GM23338 (cell line): ENCODE measurements around the gene GPC6. TPM values are rescaled to one million over a fixed set of nuclear protein-coding genes. Genes with fewer than 3 reads are reported as not detected.

Experiments used
- ATAC-seq: fragments of 200-7000 bp; cut with Tn5 transposase; 3 replicates; pipeline ENCODE4 v1.9.1; 2020
- DNase-seq: peaks from one replicate; pipeline ENCODE4 v3.0.0-alpha.2; 2015; ENCODE audit warnings: low spot score
- H2AFZ ChIP-seq: fragments of 200-600 bp; sonication (generic); 2 replicates; pipeline ENCODE4 v1.8.0; 2016; ENCODE audit warnings: antibody characterized with exemption, mild to moderate bottlenecking, moderate library complexity
- H3F3A ChIP-seq: fragments of 200-600 bp; sonication (generic); replicated peaks from 2 replicates; pipeline ENCODE4 v1.8.0; 2017; ENCODE audit warnings: antibody characterized with exemption, mixed run types, low read depth
- H3K27ac ChIP-seq: fragments of 200-600 bp; sonication (generic); 2 replicates; pipeline ENCODE4 v1.6.1; 2016; ENCODE audit warnings: low read depth
- H3K27me3 ChIP-seq: fragments of 200-600 bp; sonication (generic); 2 replicates; pipeline ENCODE4 v1.8.0; 2016; ENCODE audit warnings: mild to moderate bottlenecking, mixed run types, moderate library complexity; ENCODE audit not compliant: insufficient read depth
- H3K36me3 ChIP-seq: fragments of 200-600 bp; sonication (generic); 2 replicates; pipeline ENCODE4 v1.8.0; 2016; ENCODE audit warnings: mild to moderate bottlenecking; ENCODE audit not compliant: insufficient read depth
- H3K4me1 ChIP-seq: fragments of 200-600 bp; sonication (generic); 2 replicates; pipeline ENCODE4 v1.8.0; 2016; ENCODE audit warnings: mild to moderate bottlenecking, moderate library complexity; ENCODE audit not compliant: insufficient read depth
- H3K4me2 ChIP-seq: fragments of 200-600 bp; sonication (generic); 2 replicates; pipeline ENCODE4 v1.7.1; 2017; ENCODE audit warnings: mixed run types
- H3K4me3 ChIP-seq: fragments of 200-600 bp; sonication (generic); 2 replicates; pipeline ENCODE4 v1.6.1; 2016; ENCODE audit warnings: mixed run types
- H3K79me2 ChIP-seq: fragments of 200-600 bp; sonication (generic); replicated peaks from 2 replicates; pipeline ENCODE4 v1.8.0; 2017; ENCODE audit warnings: mild to moderate bottlenecking; ENCODE audit not compliant: insufficient read depth
- H3K9me2 ChIP-seq: fragments of 200-600 bp; sonication (generic); 2 replicates; pipeline ENCODE4 v1.8.0; 2017; ENCODE audit not compliant: insufficient read depth
- H4K20me1 ChIP-seq: fragments of 200-600 bp; sonication (generic); replicated peaks from 2 replicates; pipeline ENCODE4 v1.8.0; 2017; ENCODE audit warnings: mild to moderate bottlenecking; ENCODE audit not compliant: insufficient read depth
- H3K27ac Mint-ChIP-seq: 2 replicates; pipeline ENCODE4 v1.8.0; 2020; ENCODE audit warnings: inconsistent platforms, mild to moderate bottlenecking, moderate library complexity, mixed read lengths
- H3K27me3 Mint-ChIP-seq: 3 replicates; pipeline ENCODE4 v1.8.0; 2022; ENCODE audit warnings: low read depth, mild to moderate bottlenecking, moderate library complexity, mixed read lengths, inconsistent platforms; ENCODE audit not compliant: insufficient read depth, poor library complexity
- H3K36me3 Mint-ChIP-seq: 3 replicates; pipeline ENCODE4 v1.8.0; 2021; ENCODE audit warnings: low read depth, mild to moderate bottlenecking, inconsistent platforms, moderate library complexity, mixed read lengths
- H3K4me1 Mint-ChIP-seq: 3 replicates; pipeline ENCODE4 v1.8.0; 2020; ENCODE audit warnings: mild to moderate bottlenecking, inconsistent platforms, mixed read lengths
- H3K4me3 Mint-ChIP-seq: 3 replicates; pipeline ENCODE4 v1.8.0; 2021; ENCODE audit warnings: moderate library complexity, mild to moderate bottlenecking, inconsistent platforms, mixed read lengths
- H3K9me3 Mint-ChIP-seq: 3 replicates; pipeline ENCODE4 v1.8.0; 2020; ENCODE audit warnings: moderate library complexity, mild to moderate bottlenecking, inconsistent platforms, mixed read lengths
- CTCF ChIP-seq, 2 experiments: fragments of 200-600 bp in 1 of 2; sonication (generic) in 1 of 2; conservative IDR thresholded peaks; 2 replicates each; pipeline versions ENCODE4 v1.5.1 to v1.6.1; 2016 to 2017; ENCODE audit warnings: antibody characterized with exemption in 2 of 2, low read depth in 2 of 2, mild to moderate bottlenecking in 2 of 2, moderate library complexity in 1 of 2
- ETS1 ChIP-seq: IDR thresholded peaks from 2 replicates; pipeline ENCODE4 v1.6.1; 2016; ENCODE audit warnings: antibody characterized with exemption
- EZH2 ChIP-seq: fragments of 200-600 bp; sonication (generic); IDR thresholded peaks from one replicate; pipeline ENCODE4 v1.8.0; 2017; ENCODE audit warnings: antibody characterized with exemption, mild to moderate bottlenecking, low read depth; ENCODE audit not compliant: unreplicated experiment
- ZNF114 ChIP-seq: fragments of 250-450 bp; sonication (Bioruptor Pico); IDR thresholded peaks from 2 replicates; pipeline ENCODE4 v1.5.0; 2020; ENCODE audit warnings: mild to moderate bottlenecking, moderate library complexity
- ZNF331 ChIP-seq: fragments of 250-450 bp; sonication (Bioruptor Pico); IDR thresholded peaks from 2 replicates; pipeline ENCODE4 v1.5.0; 2020; ENCODE audit warnings: low read depth, mild to moderate bottlenecking, moderate library complexity
- ZNF462 ChIP-seq: fragments of 250-450 bp; sonication (Bioruptor Pico); IDR thresholded peaks from 2 replicates; pipeline ENCODE4 v1.5.0; 2020; ENCODE audit warnings: mild to moderate bottlenecking, moderate library complexity
- polyA plus RNA-seq: library from polyadenylated mRNA; unstranded; fragments of >200 nt; fragmentation: Nextera tagmentation; extraction: Ambion mirVana; gene quantifications from 2 replicates; pipeline ENCODE4 v1.2.1, GENCODE V29; 2016
- total RNA-seq: library from RNA; depleted of rRNA; stranded (reverse); fragments of >200 nt; shearing (Covaris generic); gene quantifications from 2 replicates; pipeline ENCODE4 v1.2.3, GENCODE V29; 2014

GPC6 gene
- total and polyA plus RNA-seq, 2 experiments from 2014 or later = 6.4 to 28.6 TPM

- H3K79me2 ChIP-seq = peaks cover 4% of the 10 kb centered on the region
- H3K27ac Mint-ChIP-seq = no peak overlapping the region
These were observed 219.6 kb downstream of the GPC6 start for GRCh38 chr13:93446238-93446637.

More at GRCh38 chr13:93446238-93446637, 219.6 kb downstream of the GPC6 start:
- Histone ChIP-seq H3F3A (no peaks in the 10 kb centered on the region), H3K27me3 (no peaks in the 10 kb centered on the region), H2AFZ (no peak overlapping the region), H3K4me3 (no peak overlapping the region), H3K27ac (no peak overlapping the region), H4K20me1 (no peaks in the 10 kb centered on the region; the same call in 1 of the 2 replicates), H3K9me2 (no peaks in the 10 kb centered on the region), H3K36me3 (no peaks in the 10 kb centered on the region), H3K4me1 (peaks cover 18% of the 10 kb centered on the region), H3K4me2 (no peak overlapping the region)
- DNase-seq (no peak), ATAC-seq (no peak)
- peaks cover 15% of the 10 kb centered on the region for H3K4me1 Mint-ChIP-seq
- TF ChIP-seq CTCF (conservative IDR thresholded peaks at IDR 0.05; ENCODE audit: low read depth in 2 of 2) (no peak), ZNF114 (CRISPR knock-in tag) (no peak), ZNF462 (no peak), ZNF331 (no peak), EZH2 (no peak), ETS1 (no peak)
- no peaks in the 10 kb centered on the region for H3K27me3 Mint-ChIP-seq
- H3K4me3 Mint-ChIP-seq = no peak overlapping the region
- H3K9me3 Mint-ChIP-seq = no peaks in the 10 kb centered on the region
- H3K36me3 Mint-ChIP-seq = no peaks in the 10 kb centered on the region; the same call in 2 of the 3 replicates
